Panc1 (cell line): ENCODE data around the gene EHBP1L1.

Source experiments
- TF ChIP-seq, protein P1 (sequence below): fragments of 450-650 bp; IDR thresholded peaks from 2 replicates; pipeline ENCODE4 v1.5.1; 2017; ENCODE audit warnings: mild to moderate bottlenecking
- TF ChIP-seq, protein P2 (sequence below), 2 experiments: IDR thresholded peaks; 2 replicates each; pipeline ENCODE4 v1.6.1; 2011 to 2012; ENCODE audit warnings: low read depth in 2 of 2, control low read depth in 1 of 2, low read length in 1 of 2, mild to moderate bottlenecking in 1 of 2, moderate library complexity in 1 of 2; ENCODE audit not compliant: insufficient read depth in 1 of 2

DNA sequence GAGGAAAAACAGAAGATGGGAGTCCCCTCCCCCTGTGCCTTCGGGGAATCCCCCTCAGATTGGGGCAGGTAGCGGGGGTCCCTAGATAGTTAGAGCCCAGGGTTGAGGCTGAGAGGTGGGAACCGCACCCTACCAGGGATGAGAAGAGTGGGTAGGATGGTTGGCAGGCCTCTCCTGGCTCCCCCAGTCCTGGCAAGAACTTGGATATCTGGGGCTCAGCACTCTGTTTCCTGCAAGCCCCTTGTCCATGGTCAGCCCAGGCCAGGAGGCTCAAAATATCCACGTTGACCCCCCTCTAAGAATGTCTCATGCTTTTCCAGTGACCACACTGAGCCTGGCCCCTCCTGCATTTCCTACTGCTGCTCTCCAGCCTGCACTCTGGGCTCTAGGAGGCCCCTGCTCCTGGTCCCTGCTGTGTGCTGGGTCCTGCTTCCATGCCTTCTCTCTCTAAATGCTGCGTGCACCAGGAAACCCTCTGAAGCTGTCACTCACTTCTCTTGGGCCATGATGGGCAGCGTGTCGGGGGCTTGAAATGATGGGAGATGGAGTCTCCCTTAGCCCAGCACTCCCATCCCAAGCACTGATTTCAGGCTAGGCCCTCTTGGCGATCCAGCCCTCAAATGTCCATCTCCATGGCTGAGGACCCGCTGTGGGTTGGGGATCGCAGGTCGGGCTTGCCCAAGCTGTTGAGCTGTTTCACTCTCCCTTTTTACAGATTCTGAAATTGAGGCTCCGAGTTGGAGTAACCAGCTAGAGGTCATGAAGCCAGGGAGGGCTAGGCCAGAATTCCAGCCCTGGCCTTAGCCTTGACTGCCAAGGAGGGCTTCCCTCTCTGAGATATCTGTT, 36.1 kb downstream of the EHBP1L1 start:
- TF ChIP-seq, protein P1, sequence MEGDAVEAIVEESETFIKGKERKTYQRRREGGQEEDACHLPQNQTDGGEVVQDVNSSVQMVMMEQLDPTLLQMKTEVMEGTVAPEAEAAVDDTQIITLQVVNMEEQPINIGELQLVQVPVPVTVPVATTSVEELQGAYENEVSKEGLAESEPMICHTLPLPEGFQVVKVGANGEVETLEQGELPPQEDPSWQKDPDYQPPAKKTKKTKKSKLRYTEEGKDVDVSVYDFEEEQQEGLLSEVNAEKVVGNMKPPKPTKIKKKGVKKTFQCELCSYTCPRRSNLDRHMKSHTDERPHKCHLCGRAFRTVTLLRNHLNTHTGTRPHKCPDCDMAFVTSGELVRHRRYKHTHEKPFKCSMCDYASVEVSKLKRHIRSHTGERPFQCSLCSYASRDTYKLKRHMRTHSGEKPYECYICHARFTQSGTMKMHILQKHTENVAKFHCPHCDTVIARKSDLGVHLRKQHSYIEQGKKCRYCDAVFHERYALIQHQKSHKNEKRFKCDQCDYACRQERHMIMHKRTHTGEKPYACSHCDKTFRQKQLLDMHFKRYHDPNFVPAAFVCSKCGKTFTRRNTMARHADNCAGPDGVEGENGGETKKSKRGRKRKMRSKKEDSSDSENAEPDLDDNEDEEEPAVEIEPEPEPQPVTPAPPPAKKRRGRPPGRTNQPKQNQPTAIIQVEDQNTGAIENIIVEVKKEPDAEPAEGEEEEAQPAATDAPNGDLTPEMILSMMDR = no peak
- TF ChIP-seq, protein P2, sequence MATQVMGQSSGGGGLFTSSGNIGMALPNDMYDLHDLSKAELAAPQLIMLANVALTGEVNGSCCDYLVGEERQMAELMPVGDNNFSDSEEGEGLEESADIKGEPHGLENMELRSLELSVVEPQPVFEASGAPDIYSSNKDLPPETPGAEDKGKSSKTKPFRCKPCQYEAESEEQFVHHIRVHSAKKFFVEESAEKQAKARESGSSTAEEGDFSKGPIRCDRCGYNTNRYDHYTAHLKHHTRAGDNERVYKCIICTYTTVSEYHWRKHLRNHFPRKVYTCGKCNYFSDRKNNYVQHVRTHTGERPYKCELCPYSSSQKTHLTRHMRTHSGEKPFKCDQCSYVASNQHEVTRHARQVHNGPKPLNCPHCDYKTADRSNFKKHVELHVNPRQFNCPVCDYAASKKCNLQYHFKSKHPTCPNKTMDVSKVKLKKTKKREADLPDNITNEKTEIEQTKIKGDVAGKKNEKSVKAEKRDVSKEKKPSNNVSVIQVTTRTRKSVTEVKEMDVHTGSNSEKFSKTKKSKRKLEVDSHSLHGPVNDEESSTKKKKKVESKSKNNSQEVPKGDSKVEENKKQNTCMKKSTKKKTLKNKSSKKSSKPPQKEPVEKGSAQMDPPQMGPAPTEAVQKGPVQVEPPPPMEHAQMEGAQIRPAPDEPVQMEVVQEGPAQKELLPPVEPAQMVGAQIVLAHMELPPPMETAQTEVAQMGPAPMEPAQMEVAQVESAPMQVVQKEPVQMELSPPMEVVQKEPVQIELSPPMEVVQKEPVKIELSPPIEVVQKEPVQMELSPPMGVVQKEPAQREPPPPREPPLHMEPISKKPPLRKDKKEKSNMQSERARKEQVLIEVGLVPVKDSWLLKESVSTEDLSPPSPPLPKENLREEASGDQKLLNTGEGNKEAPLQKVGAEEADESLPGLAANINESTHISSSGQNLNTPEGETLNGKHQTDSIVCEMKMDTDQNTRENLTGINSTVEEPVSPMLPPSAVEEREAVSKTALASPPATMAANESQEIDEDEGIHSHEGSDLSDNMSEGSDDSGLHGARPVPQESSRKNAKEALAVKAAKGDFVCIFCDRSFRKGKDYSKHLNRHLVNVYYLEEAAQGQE (IDR thresholded peaks at IDR 0.05; ENCODE audit: insufficient read depth in 1 of 2, low read depth in 2 of 2, low read length in 1 of 2) = no peak
